DMS53 treated with DMSO at 0.1 percent for 48 hours (cell line): ENCODE data around the gene EPHX1.
A peak's percentile ranks its signal among the peaks of the same experiment; 100 is the strongest.
"Not testable (repeated sequence)": the region's sequence is repeated elsewhere in the genome, so short reads cannot be mapped to it uniquely, and the experiment has no call there.

Experiments
- DNase-seq: peaks from one replicate; lab custom pipeline; 2025; ENCODE audit not compliant: unreplicated experiment; lab: John Stamatoyannopoulos, UW

The EPHX1 gene

GRCh38 chr1:225777058-225777582 lies 32.8 kb upstream of the EPHX1 start:
- no peak for DNase-seq

GRCh38 chr1:225777583-225778336 lies 32.2 kb upstream of the EPHX1 start, which contains the start of gene SRP9:
Gene SRP9, plus strand, starts transcription at chr1:225777826. Its CDS starts 115 bp downstream, at chr1:225777941.
- DNase-seq: peak; percentile 95

- DNase-seq: no peak
Observed at GRCh38 chr1:225778337-225778669, 31.6 kb upstream of the EPHX1 start.

- not testable (repeated sequence) for DNase-seq
Observed at GRCh38 chr1:225779165-225779564, 30.8 kb upstream of the EPHX1 start.

- no peak for DNase-seq
Observed at GRCh38 chr1:225780134-225780533, 29.8 kb upstream of the EPHX1 start.

- no peak for DNase-seq
Observed at GRCh38 chr1:225780630-225781029, 29.3 kb upstream of the EPHX1 start.

GRCh38 chr1:225789142-225789541 lies 20.8 kb upstream of the EPHX1 start:
- not testable (repeated sequence) for DNase-seq

GRCh38 chr1:225794954-225795353 lies 15.0 kb upstream of the EPHX1 start:
- DNase-seq: no peak

GRCh38 chr1:225796097-225796496 lies 13.8 kb upstream of the EPHX1 start:
- not testable (repeated sequence) for DNase-seq

- DNase-seq: not testable (repeated sequence)
Observed at GRCh38 chr1:225801146-225801545, 8.8 kb upstream of the EPHX1 start.

GRCh38 chr1:225806249-225806648 lies 3.7 kb upstream of the EPHX1 start:
- no peak for DNase-seq

- not testable (repeated sequence) for DNase-seq
Observed at GRCh38 chr1:225806736-225807135, 3.2 kb upstream of the EPHX1 start.

- DNase-seq: no peak
Observed at GRCh38 chr1:225808136-225808535, 1.8 kb upstream of the EPHX1 start.

GRCh38 chr1:225810579-225811538 lies 935 bp downstream of the EPHX1 start:
- DNase-seq: not testable (repeated sequence)

GRCh38 chr1:225811622-225812487 lies 1.9 kb downstream of the EPHX1 start:
- no peak for DNase-seq

- DNase-seq: no peak
Observed at GRCh38 chr1:225812488-225813213, 2.7 kb downstream of the EPHX1 start.

- peak; percentile 63 for DNase-seq
Observed at GRCh38 chr1:225813214-225813964, 3.5 kb downstream of the EPHX1 start.

GRCh38 chr1:225814381-225814780 lies 4.5 kb downstream of the EPHX1 start:
- DNase-seq: no peak

- not testable (repeated sequence) for DNase-seq
Observed at GRCh38 chr1:225815090-225815489, 5.2 kb downstream of the EPHX1 start.
